Type B pancreatic cell (in vitro differentiated cells): ENCODE results near the gene PEX11G. TPM values are rescaled to one million over a fixed set of nuclear protein-coding genes. Genes with fewer than 3 reads are reported as not detected.
A peak's percentile ranks its signal among the peaks of the same experiment; 100 is the strongest.

Experiments
- DNase-seq: peaks from one replicate; pipeline ENCODE4 v3.0.0; 2021; ENCODE audit warnings: mixed read lengths; ENCODE audit not compliant: unreplicated experiment; ENCODE audit errors: extremely low spot score
- H3K27ac Mint-ChIP-seq: 2 replicates; pipeline ENCODE4 v1.8.0; 2021; ENCODE audit warnings: mild to moderate bottlenecking, mixed read lengths
- H3K27me3 Mint-ChIP-seq: 2 replicates; pipeline ENCODE4 v1.8.0; 2021; ENCODE audit warnings: mixed read lengths
- H3K36me3 Mint-ChIP-seq: 2 replicates; pipeline ENCODE4 v1.8.0; 2021; ENCODE audit warnings: mixed read lengths
- H3K4me1 Mint-ChIP-seq: one replicate; pipeline ENCODE4 v1.8.0; 2021; ENCODE audit warnings: mixed read lengths; ENCODE audit not compliant: unreplicated experiment
- H3K4me3 Mint-ChIP-seq: 2 replicates; pipeline ENCODE4 v1.8.0; 2021; ENCODE audit warnings: mild to moderate bottlenecking, mixed read lengths
- H3K9me3 Mint-ChIP-seq: 2 replicates; pipeline ENCODE4 v1.8.0; 2021; ENCODE audit warnings: mixed read lengths
- total RNA-seq: library from RNA; stranded (reverse); gene quantifications from 2 replicates; pipeline ENCODE4 v1.2.1, GENCODE V29; 2021; ENCODE audit warnings: low replicate concordance
- TF ChIP-seq, protein P1 (sequence below): fragments of 200-600 bp; sonication (generic); conservative IDR thresholded peaks from 2 replicates; pipeline ENCODE4 v1.5.0; 2021; ENCODE audit warnings: antibody characterized with exemption, mild to moderate bottlenecking

The PEX11G gene
- total RNA-seq, 1 donor from 2014 or later, result 5.7 TPM

DNA sequence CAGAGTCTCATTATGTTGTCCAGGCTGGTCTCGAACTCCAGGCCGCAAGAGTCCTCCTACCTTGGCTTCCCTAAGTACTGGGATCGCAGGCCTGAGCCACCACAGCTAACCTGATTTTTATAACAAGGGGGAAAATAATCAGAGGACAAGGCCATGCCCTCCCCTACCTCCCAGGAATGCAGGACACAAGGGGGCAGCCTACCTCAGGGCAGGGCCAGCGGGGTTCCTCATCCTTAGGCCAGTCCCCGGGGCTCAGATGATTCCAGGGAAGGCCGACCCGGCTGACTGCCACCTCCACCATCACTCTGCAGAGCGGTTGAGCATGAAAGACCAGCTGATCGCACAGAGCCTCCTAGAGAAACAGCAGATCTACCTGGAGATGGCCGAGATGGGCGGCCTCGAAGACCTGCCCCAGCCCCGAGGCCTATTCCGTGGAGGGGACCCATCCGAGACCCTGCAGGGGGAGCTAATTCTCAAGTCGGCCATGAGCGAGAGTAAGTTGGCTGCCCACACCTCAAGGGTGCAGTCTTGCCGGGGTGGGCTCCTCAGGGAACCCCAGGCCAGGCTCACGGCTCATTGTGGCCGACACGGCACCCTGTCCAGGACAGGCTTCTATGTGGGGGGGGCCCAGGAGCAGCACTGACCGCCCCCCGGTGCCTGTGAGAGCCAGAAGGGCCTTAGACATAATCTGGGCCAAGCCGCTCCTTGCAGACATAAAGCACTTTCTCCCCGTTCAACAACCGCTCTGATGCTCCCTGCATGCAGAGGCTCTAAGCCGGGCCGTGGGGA is 26.8 kb downstream of the PEX11G start:
- no peak for DNase-seq
- H3K36me3 Mint-ChIP-seq, result peaks cover 2% of the 10 kb centered on the region
- no peak overlapping the region for H3K4me3 Mint-ChIP-seq
- no peak overlapping the region for H3K27ac Mint-ChIP-seq
- H3K27me3 Mint-ChIP-seq, result no peaks in the 10 kb centered on the region
- TF ChIP-seq, protein P1, sequence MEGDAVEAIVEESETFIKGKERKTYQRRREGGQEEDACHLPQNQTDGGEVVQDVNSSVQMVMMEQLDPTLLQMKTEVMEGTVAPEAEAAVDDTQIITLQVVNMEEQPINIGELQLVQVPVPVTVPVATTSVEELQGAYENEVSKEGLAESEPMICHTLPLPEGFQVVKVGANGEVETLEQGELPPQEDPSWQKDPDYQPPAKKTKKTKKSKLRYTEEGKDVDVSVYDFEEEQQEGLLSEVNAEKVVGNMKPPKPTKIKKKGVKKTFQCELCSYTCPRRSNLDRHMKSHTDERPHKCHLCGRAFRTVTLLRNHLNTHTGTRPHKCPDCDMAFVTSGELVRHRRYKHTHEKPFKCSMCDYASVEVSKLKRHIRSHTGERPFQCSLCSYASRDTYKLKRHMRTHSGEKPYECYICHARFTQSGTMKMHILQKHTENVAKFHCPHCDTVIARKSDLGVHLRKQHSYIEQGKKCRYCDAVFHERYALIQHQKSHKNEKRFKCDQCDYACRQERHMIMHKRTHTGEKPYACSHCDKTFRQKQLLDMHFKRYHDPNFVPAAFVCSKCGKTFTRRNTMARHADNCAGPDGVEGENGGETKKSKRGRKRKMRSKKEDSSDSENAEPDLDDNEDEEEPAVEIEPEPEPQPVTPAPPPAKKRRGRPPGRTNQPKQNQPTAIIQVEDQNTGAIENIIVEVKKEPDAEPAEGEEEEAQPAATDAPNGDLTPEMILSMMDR, result no peak
- H3K9me3 Mint-ChIP-seq, result no peaks in the 10 kb centered on the region
- H3K4me1 Mint-ChIP-seq, result no peaks in the 10 kb centered on the region

DNA sequence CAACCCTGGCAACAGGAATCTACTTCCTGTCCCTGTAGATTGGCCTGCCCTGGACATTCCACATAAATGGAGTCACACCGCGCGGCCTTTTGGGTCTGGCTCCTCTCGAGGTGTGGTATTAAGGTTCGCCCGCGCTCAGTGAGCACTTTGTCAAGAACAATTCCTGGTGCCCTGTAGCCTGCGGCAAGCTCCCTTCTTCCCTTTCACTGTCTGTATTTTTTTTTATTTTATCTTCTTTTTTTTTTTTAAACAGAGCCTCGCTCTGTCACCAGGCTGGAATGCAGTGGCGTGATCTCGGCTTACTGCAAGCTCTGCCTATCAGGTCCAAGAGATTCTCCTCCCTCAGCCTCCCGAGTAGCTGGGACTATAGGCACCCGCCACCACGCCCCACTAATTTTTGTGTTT is 28.3 kb downstream of the PEX11G start:
- TF ChIP-seq, protein P1, result no peak
- Mint-ChIP-seq H3K27me3 (no peaks in the 10 kb centered on the region), H3K27ac (peak overlapping the region; percentile 29), H3K4me1 (no peaks in the 10 kb centered on the region), H3K4me3 (no peak overlapping the region), H3K9me3 (peaks cover under 1% of the 10 kb centered on the region), H3K36me3 (peaks cover 11% of the 10 kb centered on the region)
- no peak for DNase-seq

DNA sequence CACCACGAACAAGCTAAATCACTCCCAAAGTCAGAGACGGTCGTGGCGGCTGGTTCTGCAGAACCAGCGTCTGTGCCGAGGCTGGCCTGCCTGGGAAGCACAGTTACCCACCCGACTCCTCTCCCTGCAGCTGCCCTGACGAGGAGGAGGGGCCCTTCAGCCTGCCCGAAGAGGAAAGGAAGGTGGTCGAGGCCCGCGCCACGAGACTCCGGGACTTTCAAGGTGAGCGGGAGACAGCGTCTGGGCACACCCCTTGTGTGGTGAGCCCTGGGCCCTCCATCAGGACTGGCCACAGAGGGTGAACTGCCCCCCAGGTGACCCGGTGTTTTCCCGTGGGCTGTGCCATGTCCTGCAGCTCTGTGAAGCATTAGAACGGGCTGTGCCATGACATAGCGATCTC is 29.1 kb downstream of the PEX11G start:
- TF ChIP-seq, protein P1, result no peak
- H3K4me1 Mint-ChIP-seq, result no peaks in the 10 kb centered on the region
- no peak overlapping the region for H3K27ac Mint-ChIP-seq
- no peaks in the 10 kb centered on the region for H3K27me3 Mint-ChIP-seq
- H3K4me3 Mint-ChIP-seq, result no peak overlapping the region
- H3K9me3 Mint-ChIP-seq, result peaks cover 6% of the 10 kb centered on the region
- DNase-seq, result no peak
- peaks cover 19% of the 10 kb centered on the region for H3K36me3 Mint-ChIP-seq

DNA sequence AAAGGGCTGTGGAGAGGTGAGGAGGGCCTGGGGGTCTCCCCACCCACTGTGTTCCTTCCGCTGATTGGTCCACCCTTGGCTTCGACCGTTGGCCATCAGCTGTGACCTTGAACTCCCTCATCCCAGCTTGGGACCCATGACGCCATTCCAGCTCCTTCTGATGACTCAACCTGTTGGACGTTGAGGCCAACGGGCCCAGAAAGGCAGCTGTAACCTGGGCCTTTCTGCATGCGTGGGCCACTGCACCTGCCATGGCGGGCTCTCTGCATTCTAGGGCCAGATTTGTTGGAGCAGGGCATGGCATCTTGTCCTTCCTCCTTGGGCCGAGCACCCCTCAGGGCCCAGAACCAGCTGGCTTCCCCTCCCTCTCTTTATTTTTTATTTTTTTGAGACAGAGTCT is 30.2 kb downstream of the PEX11G start:
- H3K9me3 Mint-ChIP-seq, result peaks cover 6% of the 10 kb centered on the region
- H3K4me3 Mint-ChIP-seq, result no peak overlapping the region

DNA sequence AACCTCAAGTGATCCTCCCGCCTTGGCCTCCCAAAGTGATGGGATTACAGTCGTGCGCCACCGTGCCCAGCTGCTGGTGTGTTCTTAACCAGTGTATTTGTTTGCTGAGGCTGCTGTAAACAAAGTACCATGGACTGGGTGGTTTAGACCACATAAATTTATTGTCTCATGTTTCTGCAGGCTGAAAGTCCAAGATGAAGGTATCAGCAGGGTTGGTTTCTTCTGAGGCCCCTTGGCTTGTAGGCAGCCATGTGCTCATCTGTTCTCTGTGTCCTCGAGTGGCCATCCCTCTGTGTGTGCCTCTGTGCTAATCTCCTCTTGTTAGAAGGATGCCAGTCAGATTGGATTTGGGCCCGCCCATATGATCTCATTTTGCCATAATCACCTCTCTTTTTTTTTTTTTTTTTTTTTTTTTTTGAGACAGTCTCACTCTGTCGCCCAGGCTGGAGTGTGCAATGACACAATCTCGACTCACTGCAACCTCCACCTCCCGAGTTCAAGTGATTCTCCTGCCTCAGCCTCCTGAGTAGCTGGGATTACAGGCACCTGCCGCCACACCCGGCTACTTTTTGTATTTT is 31.8 kb downstream of the PEX11G start:
- Mint-ChIP-seq H3K4me3 (no peak overlapping the region), H3K4me1 (no peaks in the 10 kb centered on the region), H3K27ac (no peak overlapping the region), H3K9me3 (peaks cover 6% of the 10 kb centered on the region), H3K27me3 (no peaks in the 10 kb centered on the region), H3K36me3 (peaks cover 38% of the 10 kb centered on the region)
- DNase-seq, result no peak
- TF ChIP-seq, protein P1, result no peak

More for the DNA sequence above, 30.2 kb downstream of the PEX11G start:
- Mint-ChIP-seq H3K27ac (no peak overlapping the region), H3K36me3 (peaks cover 30% of the 10 kb centered on the region), H3K27me3 (no peaks in the 10 kb centered on the region), H3K4me1 (no peaks in the 10 kb centered on the region)
- TF ChIP-seq, protein P1, result no peak
- no peak for DNase-seq
